GM19043 (cell line): Measurements from ENCODE around the gene CELF3.
"Not testable (repeated sequence)": the region's sequence is repeated elsewhere in the genome, so short reads cannot be mapped to it uniquely, and the experiment has no call there.

Source experiments
- ATAC-seq: cut with Tn5 transposase; IDR thresholded peaks from one replicate; pipeline ENCODE4 v1.9.1; 2021; ENCODE audit warnings: low read depth; ENCODE audit not compliant: unreplicated experiment

The CELF3 gene

GRCh38 chr1:151716771-151717631 lies at the start of gene CELF3:
TSS of gene CELF3 (minus strand) at chr1:151716803. CDS start at chr1:151716020, 783 bp downstream.
- no peak for ATAC-seq

- ATAC-seq: no peak
Observed at GRCh38 chr1:151763990-151764389, 47.4 kb upstream of the CELF3 start.

- ATAC-seq: peak; percentile 91
Observed at GRCh38 chr1:151762941-151763921, 46.6 kb upstream of the CELF3 start, which contains the start of gene MRPL9. TSS of gene MRPL9 (minus strand) at chr1:151763496. CDS start at chr1:151763479, 17 bp downstream.

DNA sequence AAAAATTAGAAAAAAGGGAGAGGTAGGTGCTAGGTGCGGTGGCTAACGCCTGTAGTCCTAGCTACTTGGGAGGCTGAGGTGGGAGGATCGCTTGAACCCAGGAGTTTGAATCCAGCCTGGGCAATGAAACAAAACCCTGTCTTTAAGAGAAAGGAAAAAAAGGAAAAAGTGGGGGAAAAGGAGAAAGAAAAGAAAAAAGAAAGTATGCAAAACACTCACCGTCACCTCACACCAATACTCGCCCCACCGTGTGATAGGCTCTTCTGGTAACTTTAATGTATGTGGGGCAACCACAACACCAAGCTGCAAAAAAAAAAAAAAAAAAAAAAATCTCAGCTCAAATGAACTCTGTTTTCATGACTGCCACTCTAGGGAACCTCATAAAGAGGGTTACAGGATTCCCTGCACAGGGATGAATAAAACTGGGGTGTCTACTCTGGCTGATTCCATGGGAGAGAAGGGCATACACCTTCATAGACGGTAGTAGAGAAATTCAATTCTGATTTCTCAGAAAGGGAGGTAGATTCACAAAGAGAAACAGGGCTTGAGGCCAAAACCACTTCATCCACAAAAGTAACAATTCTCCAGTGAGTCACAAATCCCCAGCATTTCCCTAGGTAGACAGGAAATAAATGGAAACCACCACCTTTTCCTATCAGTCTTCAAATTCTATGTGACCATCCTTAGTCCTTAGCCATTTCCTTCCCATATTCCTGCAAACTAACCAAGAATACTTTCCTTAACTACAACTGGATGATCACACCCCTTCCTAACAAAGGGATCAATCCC lies 44.2 kb upstream of the CELF3 start:
- ATAC-seq: no peak

GRCh38 chr1:151759241-151759640 lies 42.6 kb upstream of the CELF3 start:
- ATAC-seq: no peak

- no peak for ATAC-seq
Observed at GRCh38 chr1:151756291-151756690, 39.7 kb upstream of the CELF3 start.

- no peak for ATAC-seq
Observed at GRCh38 chr1:151741516-151741915, 24.9 kb upstream of the CELF3 start.

- no peak for ATAC-seq
Observed at GRCh38 chr1:151739590-151740355, 23.2 kb upstream of the CELF3 start.

- no peak for ATAC-seq
Observed at GRCh38 chr1:151737479-151737878, 20.9 kb upstream of the CELF3 start.

DNA sequence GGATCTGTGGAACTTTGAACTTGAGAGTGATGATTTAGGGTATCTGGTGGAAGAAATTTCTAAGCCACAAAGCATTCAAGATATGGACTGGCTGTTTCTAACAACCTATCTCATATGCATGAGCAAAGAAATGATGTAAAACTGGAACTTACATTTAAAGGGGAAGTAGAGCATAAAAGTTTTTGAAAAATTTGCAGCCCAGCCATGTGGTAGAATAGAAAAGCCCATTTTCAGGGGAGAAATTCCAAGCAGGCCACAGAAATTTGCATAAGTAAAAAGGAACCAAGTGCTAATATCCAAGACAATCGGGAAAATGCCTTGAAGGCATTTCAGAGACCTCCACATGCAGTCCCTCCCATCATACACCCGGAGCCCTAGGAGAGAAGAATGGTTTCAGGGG lies 20.4 kb upstream of the CELF3 start:
- no peak for ATAC-seq

DNA sequence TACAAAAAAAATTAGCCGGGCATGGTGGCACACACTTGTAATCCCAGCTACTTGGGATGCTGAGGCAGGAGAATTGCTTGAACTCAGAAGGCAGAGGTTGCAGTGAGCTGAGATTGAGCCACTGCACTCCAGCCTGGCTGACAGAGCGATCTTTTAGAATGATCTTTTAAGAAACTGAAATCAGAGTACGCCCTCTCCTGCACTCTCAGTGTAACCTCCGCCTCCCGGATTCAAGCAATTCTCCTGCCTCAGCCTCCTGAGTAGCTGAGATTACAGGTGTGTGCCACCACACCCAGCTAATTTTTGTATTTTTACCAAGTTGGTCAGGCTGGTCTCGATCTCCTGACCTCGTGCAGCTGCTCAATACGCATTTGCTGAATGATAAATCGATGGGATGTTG lies 17.4 kb upstream of the CELF3 start:
- not testable (repeated sequence) for ATAC-seq

DNA sequence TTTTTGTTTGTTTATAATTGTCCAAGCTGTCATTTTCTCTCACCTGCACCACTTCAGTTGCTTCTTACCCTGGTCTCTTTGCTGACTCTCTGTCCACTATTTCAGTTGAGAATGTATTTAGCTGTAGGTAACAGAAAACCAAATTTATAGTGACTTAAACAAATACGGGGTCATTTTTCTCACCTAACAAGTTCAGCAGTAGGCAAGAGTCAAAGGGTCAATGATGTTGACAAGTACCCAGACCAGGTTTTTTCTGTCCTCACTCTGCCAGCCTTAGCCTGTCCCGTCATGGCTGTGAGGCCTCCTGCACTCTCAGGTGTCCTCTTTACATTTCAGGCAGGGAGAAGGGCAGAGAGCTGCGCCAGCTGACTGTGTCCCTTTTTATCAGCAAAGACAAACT lies 16.5 kb upstream of the CELF3 start:
- ATAC-seq: no peak

GRCh38 chr1:151729966-151730291 lies 13.3 kb upstream of the CELF3 start:
- no peak for ATAC-seq

GRCh38 chr1:151729157-151729965 lies 12.8 kb upstream of the CELF3 start:
- no peak for ATAC-seq

GRCh38 chr1:151728151-151729054 lies 11.8 kb upstream of the CELF3 start:
- no peak for ATAC-seq

- no peak for ATAC-seq
Observed at GRCh38 chr1:151723726-151724370, 7.2 kb upstream of the CELF3 start.

GRCh38 chr1:151721788-151722510 lies 5.3 kb upstream of the CELF3 start:
- no peak for ATAC-seq
